Germinal center (tissue), 1 donor: ENCODE measurements around the gene GRPEL2.

ENCODE experiments used
- DNase-seq: peaks from one replicate; pipeline ENCODE4 v3.0.0; 2012; ENCODE audit warnings: mixed read lengths, low spot score

The GRPEL2 gene, protein sequence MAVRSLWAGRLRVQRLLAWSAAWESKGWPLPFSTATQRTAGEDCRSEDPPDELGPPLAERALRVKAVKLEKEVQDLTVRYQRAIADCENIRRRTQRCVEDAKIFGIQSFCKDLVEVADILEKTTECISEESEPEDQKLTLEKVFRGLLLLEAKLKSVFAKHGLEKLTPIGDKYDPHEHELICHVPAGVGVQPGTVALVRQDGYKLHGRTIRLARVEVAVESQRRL

DNA sequence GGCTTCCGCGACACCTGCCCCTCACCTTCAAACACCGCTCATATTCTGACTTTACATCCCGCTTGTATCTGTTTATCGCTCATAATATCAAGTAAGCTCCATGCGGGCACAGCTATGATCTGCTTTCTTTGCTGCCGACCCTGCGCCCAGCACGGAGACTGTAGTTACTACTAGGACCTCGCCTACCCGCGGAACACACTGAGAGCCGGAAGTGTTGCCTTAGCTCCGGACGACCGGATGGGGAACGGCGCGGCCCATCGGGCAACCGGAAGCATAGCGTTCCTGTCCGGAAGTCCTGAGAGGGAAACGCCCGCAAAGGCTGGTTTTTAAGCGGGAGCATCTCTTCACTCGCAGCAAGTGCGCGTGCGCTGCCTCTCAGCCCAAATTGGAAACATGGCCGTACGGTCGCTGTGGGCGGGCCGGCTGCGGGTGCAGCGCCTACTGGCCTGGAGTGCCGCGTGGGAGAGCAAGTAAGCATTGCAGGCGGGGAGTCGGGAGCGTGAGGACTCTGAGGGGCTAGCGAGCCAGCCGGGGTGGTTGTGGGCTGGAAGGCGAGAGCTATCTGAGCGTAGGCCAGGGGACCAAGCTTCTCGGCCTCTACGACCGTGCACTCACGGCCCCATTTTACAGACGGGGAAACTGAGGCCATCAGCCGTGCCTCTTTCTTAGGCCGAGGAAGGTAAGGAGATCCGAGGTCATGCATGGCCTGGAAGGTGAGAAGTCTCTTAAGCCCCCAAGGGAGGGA is at the start of gene GRPEL2:
Gene GRPEL2 (plus strand): TSS at position 353 of the 745 bp plus-strand sequence. CDS start 41 bp downstream, at position 394.
- peak; percentile 93 for DNase-seq

DNA sequence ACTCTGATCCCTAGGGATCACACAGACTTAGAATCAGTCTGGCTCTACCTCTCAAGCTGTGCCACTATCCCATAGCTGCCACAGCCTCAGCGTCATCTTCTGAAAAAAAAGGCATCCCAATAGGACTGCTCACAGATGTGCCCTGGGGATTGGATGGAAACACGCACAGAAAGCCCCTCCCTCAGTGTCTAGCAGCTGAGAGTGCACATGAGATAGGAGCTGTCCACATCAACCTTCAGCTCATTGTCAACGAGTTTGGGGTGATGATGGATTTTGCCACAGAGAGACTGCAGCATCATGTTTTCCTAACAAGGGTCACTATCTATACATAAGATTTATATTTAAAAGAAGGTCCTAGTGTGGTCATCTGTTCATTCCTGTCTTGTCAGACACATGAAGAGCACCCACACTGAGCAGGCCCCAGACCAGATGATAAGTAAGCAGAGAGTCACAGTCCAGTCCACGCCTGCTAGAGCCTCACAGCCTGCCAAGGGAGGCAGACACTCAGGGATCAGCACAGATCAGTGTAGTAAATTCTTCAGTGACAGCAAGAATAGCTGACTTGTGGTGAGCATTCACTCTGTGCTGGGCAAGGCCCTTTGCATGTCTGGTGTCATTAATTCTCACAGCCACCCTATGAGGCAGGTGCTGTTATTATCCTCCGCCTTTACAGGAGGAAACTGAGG is 47.8 kb upstream of the GRPEL2 start:
- DNase-seq: no peak

DNA sequence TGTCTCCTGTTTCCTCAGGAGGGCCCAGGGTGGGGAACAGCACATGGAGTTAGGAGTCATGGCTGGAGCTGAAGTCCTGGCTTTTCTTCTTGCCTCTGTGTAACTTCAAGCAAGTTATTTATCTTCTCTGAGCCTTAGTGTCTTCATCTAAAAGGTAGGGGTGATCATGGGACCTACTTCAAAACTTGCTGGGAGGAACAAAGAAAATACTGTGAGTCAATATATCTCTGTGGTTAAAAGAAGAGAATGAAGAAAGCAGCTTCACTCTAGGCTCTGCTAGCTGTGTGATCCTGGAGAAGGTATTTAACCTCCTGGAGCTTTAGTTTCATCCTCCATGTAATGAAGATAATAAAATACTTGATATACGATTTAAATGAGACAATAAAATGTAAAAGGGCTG is 47.1 kb upstream of the GRPEL2 start:
- DNase-seq: no peak

DNA sequence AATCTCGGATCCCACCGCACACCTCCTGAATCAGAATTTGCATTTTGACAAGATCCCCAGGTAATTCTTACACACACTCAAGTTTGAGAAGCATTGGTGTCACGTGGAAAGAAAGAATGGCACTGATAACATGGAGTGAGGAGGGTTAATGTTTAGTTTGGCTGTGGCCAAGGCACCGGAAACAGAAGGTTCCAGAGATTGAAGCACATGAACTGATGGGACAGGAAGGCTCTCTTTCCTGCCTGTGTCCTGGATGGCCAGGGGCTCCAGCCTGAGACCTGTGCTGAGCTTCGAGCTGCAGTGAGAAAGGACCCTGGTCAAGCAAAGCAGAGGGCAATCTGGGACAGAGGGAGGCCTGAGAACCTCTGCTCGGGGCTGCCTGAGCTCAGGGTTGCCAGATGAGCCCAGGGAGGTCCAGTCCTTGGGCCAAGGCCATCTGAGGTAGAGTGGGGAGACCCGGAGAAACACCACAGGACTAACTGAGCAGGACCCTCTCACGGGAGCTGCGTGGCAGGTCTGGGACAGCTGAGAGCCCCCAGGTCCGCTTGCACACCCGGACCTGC is 46.4 kb upstream of the GRPEL2 start:
- DNase-seq: no peak

DNA sequence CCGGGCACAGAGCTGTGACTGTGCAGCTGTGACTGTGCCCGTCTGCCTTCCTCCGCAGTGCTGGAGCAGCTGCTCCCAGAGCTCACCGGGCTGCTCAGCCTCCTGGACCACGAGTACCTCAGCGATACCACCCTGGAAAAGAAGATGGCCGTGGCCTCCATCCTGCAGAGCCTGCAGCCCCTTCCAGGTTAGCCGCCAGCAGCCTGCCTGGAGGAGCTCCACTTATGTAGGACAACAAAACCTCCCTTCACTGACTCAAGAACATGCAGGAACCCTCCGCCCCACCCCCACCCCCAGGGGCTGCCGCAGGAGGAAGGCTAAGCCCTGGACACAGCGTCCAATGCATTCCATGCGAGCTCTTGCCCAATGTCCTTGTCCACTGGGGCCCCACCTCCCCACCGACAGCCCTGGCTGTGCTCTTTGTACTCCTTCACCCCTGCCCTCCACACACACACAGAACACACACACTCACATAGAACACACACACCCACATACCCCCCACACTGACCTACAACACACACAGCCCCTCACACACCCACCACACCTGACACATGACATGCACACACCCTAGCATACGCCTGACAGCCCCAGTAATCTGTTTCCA is 45.7 kb upstream of the GRPEL2 start:
- DNase-seq: no peak

DNA sequence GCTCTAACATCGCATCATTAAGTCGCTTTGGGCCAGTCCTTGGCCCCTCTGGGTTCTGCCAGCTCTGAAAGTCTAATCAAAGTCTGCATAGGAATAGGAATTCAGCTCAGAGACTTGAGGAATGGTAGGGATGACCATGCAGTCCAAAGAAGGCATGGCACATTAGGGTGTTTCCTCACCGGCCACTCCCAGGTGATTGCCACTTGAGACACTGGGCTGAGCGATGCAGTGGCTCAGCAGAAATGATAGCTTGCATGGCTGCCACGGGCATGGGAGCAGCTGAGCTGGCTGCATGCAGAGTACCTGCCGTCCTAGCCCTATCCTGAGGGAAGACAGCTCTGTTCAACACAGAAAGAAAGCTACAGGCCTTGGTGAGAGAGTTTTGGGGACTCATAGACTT is 44.9 kb upstream of the GRPEL2 start:
- no peak for DNase-seq

DNA sequence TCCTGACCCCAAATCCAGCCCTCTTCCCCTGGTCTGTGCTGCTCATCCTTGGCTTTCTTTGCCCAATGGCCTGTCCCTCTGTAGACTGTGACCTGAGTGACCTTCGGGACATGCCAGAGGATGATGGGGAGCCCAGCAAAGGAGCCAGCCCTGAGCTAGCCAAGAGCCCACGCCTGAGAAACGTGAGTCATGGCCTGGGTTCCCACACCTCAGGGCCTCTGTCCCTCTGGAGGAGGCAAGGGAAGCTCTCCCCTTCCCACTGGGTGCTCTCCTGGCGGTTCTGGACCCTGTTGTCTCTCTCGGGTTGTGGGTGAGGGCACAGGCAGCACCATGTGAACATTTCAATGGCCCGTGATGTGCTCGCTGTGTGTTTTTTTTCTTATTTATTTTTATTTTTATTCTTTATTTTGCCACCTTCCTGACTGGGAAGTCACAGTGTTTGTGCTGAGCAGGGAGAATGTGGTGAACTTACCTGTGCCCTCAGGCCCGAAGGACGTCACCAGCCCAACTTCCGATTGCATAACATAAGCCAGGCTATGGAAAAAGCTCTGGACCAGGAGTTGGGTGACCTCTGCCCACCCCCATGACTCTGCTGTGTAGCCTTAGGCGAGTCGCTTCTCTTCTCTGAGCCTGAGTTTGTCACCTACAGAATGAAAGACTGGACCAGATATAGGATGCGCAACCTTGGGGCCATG is 44.1 kb upstream of the GRPEL2 start:
- DNase-seq: no peak

DNA sequence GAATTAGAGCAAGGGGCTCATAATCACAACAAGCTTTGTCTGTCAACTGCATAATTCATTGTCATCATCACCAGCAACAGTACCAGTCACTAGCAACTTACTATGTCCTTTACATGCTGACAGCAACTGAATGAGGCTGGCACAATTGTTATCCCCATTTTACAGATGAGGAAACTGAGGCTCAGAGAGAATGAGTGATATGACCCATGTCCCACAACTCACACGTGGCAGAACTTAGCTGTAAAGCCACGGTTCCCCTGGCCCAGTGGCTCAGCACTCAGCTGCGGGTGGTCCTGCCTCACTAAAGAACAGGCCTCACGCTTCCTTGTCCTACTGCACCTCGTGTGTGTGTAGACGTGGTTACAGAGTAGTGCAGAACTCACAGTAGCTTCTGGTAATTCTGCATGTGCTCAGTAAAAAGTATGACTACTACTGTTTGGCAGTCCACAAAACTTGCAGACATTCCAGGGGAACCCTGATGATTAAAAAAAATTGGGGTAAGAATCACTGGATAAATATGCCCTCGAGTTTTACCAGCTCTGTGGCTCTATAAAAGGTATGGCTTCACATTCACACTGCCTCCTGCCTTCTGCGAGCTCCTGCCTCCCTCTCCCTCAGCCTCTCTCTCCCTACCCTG is 43.4 kb upstream of the GRPEL2 start:
- DNase-seq: no peak

DNA sequence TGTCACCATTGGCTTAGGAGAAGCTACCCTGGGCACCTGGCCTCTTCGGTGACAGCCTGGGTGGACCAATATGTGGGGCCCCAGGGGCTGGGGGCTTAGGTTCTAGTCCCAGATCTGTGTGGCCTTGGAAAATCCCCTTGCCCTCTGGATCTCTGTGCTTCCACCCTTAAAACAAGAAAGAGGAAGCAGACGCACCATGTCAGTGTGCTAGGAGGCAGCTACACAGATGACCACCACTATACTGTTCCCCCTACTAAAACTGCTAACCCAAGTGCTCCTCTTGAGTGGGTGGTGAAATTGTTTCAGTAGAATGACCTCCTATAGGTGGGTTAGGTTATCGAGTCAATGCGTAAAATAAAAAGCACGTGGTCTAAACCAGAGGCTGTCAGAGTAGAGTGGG is 42.7 kb upstream of the GRPEL2 start:
- DNase-seq: no peak

DNA sequence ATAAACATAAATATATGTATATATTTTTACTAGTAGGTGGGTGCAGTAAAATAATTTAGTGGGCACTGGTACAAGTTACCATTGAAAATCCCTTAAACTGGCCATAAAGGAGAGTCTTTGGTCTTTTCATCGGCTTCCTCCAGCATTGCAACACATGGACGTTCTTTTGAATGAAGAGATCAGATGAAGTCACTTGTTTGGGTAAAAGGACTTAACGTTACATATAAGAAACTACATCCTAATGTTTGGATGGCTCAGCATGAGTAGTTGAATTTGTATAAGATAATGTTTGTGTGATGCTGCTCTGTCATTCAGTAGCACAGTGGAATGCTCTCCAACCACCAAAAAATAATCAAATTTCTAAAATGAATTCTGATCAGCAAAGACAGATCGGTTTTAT is 42.1 kb upstream of the GRPEL2 start:
- DNase-seq: no peak

DNA sequence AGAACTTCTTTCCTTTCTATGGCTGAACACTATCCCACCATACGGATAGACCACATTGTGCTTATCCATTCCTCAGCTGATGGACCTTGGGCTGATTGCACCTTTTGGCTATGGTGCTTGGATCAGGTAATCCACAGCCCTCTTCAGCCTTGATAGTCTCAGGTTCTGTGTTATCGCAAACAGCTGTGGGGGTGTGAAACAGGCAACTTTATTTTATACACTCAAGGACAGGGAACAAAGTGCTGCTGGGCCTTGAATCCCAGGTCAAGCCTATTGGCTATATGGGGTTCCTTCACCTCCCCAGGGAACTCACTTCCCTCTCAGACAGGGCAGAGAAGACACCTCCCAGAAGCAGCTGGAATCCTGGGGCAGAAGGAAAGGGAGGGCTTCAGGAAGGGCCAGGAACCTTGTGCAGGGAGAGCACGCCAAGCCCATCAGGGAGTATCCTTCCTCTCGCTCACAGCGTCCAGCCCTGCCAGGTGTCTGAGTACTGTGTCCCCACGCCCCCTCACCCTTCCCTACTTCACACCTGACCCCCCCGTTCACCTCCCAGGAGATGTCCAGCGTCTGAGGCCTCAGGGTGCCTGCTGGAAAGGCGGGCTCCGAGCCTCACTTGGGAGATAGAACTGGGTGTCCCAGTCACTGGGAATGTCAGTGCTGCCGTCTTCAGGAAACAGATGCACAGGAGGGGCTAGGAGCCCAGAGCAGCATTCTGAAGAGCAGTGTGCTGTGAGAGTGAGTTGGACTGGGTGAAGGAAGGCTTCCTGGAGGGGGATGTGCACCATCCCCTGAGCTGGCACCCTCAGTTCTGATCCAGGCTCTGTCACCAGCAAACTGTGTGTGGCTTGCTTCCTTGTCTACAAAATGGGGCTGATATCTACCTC is 40.9 kb upstream of the GRPEL2 start:
- DNase-seq: no peak

DNA sequence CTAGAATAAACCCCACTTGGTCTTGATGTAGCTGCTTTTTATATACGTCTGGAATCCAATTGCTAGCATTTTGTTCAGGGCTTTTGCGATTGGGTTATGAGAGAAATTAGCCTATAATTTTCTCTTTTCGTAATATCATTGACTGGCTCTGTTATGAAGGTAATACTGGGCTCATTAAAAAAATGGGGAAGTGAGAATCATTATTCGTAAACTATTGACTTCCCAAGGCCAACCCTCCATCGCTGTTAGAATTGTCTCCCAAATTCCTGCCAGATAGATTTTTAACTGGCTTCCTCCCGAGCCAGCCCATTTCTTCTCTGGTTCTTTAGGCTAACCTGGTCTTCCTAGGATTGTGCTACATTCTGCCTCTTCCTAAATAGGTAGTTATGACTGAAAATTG is 35.9 kb upstream of the GRPEL2 start:
- no peak for DNase-seq

DNA sequence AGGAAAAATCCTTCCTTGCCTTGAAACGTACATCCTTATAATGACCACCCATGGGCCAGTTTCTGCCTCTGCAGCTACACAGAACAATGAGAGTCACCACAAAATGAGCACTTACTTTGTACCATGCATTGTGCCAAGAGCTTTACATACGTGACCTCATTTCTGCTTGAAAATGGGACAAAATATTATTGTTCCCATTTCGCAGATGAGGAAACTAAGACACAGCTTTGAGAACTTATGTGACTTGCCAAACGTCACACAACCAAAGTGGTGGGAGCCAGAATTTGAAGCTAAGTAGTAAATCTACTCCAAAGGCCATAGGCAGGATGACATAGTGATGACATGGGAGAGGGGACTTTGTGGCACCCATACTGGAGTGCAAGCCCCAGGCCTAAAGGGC is 34.8 kb upstream of the GRPEL2 start:
- DNase-seq: no peak

DNA sequence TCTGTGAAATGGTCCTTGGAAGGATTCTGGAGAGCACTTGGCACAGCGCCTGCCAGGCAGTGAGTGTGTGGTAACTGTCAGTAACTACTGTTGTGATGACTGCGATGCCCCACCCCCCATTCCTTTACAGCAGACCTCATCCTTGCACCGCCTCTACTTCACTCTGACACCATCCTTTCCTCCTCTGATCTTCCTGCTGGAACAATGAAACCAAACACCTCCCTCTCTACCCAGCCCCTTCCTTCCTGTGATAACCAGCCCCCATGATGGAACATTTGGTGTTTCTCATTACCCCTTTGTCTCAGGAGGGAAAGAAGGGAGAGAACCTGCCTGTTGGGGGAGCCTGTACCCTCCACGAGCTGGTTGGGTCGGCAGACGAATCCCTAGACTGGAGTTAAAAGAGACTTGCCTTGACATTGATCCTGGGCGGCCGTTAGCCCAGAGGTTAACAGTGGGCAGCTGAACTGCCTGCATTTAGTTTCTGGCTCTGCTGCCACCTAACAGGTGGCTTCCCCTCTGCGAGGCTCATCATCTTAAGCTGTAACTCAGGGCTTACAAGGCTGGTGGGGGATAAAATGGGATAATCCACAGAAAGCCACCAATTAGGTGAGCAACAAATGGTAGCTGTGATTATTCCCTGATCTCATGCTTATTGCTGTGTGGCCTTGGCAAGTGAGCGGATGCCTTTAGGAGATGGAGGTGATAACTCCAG is 34.2 kb upstream of the GRPEL2 start:
- DNase-seq: no peak

DNA sequence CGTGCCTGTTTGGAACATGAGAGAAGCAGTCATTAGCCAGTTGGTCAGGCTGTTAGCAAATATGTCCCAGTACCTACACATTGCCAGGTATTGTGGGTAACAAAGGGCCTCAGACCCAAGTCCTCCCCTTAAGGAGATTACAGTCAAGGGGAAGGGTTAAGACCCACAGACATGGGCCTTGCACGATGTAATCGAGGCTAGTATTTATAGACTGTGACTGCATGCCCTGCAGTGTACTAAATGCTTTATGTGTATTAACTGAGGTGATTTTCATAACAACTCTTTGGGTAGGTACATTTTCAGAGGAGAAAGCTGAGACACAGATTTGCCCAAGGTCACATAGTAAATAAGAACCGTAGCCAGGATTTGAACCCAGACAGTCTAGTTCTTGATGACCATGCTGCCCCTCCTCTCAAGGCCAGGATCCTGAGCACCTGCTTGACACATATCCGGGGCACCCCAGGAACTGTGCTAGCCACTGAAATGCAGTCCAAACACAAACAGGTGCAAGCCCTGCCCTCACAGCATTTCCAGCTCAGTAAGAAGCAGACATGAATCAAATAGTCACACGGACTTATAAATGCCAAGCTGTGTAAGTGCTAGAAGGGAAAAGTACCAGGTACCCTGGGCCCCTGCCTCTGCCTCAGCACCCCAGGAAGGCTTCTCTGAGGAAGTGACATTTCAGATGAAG is 32.0 kb upstream of the GRPEL2 start:
- DNase-seq: no peak

DNA sequence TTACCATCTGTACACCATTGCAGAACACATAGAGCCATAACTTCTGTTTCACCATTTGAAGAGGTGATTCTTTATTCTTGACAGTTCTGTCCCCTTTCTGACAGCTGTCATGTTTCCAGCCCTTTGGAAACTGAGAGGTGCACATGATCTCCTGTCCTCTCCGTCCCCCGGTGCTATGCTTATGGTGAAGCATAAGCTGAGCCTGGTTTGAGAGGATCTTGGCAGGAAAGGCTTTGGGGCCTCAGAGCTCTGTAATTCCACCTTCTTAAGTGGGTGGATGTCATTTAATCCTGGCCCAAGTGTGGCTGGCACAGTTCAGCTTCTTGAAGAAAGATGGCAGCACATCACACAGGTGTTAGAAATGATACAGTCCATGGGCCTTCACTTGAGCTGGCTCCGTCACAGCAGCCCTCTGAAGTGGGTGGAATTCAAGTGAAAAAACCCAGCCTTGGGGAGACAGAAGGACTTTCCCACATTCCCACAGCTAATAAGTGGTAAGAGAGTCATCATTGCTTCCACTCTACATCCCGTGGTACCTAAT is 30.7 kb upstream of the GRPEL2 start:
- no peak for DNase-seq

DNA sequence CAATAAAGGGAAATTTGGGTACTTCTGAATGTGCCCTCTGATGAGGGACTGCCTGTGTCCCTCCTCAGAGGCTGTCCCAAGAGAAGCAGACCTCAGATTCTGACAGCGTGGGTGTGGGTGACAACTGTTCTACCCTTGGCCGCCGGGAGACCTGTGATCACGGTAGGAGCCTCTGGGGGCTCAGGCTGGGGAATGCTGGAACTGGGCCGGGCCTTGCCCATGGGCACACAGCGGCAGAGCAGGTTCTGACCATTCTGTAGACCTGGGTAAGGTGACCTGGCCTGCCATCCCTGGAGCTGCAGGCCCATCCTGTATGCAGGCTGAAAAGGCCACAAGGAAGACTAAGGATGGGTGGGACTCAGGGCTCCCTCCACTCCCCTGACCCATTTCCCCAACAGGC is 29.5 kb upstream of the GRPEL2 start:
- DNase-seq: no peak

DNA sequence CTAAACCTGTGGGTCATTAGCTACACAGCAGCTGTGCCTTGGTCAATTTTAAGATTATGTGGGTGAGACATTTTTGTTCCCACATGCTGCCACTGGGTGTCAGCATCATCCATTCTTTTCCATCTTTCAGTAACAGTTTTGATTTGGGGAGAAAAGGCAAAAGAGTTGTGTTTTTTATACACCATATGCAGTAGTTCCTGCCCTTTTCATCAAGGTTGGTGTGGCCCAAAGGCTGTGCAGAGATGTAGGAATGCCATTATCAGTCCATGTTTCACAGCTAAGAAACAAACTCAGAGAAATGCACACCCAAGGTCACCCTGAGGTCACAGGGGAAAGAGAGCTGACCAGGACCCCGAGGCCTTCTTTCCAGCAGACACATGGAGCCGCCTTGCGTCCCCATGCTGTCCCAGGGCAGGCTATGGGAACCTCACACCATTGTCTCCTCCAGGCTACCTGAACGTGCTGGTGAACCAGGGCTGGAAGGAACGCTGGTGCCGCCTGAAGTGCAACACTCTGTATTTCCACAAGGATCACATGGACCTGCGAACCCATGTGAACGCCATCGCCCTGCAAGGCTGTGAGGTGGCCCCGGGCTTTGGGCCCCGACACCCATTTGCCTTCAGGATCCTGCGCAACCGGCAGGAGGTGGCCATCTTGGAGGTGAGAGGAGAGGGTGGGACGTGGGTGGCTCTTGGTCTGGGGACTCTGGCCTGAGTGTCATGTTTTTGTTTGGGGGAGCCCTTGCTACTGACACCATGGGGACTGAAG is 27.8 kb upstream of the GRPEL2 start:
- peak; percentile 45 for DNase-seq
